ENCODE data around the gene AMD1.
"Not testable (repeated sequence)": the region's sequence is repeated elsewhere in the genome, so short reads cannot be mapped to it uniquely, and the experiment has no call there.

AMD1 gene

DNA sequence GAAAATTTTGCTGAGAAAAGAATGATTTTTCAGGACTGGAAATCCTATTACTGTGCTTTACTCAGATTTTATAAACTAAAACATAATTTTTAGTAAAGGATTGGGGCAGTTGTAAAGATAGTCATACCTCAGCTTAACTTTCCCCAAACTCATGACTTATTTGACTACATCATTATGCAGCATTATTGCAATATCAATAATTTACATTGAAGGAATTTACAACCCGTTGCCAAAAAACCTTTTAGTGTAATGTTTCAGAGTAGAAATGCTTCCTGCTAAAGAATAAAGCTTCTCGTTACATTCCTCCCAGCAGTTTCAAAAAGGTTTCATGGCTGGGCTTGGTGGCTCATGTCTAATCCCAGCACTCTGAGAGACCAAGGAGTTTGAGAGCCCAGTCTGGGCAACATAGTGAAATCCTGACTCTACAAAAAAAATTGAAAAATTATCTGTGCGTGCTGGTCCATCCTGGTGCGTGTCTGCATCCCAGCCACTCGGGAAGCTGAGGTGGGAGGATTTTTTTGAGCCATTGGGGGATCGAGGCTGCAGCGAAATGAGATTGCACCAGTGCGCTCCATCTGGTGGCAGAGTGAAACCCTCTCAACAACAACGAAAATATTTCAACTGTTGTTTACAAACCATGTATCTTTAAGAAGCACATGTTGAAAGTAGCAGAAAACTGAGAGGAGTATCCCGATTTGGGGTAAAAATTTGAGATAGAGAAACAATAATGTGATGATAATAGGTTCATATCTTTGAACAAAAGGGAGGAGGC lies 4.4 kb downstream of the AMD1 start:
- DNase-seq = no peak

GRCh38 chr6:110880651-110881050 lies 6.1 kb downstream of the AMD1 start:
- DNase-seq = no peak

DNA sequence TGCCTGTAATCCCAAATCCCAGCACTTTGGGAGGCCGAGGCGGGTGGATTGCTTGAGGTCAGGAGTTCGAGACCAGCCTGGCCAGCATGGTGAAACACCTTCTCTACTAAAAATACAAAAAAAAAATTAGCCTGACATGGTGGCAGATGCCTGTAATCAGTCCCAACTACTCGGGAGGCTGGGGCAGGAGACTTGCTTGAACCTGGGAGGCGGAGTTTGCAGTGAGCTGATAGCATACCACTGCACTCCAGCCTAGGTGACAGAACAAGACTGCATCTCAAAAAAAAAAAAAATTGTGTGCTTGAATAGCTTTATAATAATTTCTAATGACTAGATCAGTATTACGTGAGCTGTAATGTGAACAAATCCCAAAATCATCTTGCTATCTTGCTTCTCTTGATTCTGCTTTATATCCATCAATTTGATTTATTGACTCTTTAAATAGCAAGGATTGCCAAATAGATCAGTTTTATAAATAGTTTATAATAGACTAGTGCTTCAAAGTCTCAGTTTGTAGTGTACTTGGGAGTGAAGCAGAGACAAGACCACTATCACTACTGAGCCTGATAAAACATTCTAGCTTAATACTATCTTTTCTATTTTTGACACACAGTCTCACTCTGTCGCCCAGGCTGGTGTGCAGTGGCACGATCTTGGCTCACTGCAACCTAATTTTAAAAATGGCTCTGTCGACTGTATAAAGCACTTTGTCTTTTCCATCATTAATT lies 7.1 kb downstream of the AMD1 start:
- DNase-seq = no peak

- DNase-seq = no peak
These were observed 7.7 kb downstream of the AMD1 start for GRCh38 chr6:110882274-110882619.

DNA sequence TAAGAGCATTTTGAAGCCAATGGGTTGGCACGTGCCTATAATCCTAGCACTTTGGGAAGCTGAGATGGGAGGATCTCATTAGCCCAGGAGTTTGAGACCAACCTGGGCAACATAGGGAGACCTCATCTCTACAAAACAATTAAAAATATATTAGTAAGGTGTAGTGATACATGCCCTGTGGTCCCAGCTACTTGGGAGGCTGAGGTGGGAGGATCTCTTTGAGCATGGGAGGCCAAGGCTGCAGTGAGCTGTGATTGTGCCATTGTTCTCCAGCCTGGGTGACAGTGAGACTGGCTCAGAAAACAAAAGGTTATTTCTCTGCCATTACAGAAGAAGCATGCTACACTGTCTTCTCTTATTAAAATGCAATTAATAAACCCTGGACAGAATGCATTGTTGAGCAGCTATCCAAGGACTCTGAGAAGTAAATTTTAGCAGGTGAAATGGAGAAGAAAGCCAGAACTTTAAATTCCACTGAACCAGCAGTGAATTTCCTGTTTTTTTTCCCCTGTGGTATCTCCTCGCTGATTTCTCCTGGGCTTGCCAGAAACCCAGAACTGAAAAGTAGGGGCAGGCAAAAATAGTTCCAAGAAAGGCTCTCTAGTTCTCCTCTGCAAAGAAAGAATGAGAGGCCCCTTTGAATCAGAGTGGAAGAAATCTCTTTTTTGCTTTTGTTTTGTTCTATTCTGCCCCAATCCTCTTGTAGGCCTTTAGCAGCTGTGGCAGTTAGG lies 8.4 kb downstream of the AMD1 start:
- DNase-seq = no peak

- no peak for DNase-seq
These were observed 9.7 kb downstream of the AMD1 start for GRCh38 chr6:110884321-110884720.

- no peak for DNase-seq
These were observed 10.9 kb downstream of the AMD1 start for GRCh38 chr6:110885526-110885925.

DNA sequence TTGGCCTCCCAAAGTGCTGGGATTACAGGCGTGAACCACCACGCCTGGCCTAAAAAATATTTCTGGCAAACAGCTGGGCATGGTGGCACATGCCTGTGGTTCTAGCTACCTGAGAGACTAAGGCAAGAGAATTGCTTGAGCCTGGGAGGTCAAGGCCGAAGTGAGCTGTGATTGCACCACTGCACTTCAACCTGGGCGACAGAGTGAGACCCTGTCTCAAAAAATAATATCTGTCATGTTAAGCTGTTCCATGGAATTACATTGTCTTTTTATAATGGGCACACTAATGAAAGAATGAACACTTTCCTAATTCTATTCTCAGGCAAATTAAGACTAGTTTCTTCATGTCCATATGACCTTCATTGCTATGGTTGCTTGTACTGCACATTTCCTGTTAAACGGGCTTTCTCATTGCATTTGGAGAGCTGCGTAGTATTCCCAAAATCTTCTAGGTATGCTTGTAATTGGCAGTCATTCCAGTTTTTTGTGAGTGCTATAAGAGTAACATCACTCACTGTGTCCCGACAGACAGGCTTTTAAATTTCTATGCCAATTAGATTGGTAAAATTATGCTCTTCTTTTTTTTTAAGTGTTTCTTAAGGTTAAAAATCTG lies 12.1 kb downstream of the AMD1 start:
- DNase-seq = no peak

DNA sequence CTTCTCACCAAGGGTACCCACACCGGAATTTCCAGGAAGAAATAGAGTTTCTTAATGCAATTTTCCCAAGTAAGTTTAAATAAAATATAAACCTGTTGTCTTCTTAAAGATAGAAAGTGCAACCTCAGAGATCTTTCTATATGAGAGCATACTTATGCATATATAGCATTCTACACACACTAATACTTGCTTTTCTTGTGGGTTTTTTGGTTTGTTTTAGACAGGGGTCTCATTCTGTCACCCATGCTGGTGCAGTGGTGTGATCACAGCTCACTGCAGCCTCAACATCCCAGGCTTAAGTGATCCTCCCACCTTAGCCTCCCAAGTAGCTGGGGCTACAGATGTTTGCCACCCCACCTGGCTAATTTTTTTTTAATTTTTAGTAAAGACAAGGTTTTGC lies 15.7 kb downstream of the AMD1 start:
- no peak for DNase-seq

DNA sequence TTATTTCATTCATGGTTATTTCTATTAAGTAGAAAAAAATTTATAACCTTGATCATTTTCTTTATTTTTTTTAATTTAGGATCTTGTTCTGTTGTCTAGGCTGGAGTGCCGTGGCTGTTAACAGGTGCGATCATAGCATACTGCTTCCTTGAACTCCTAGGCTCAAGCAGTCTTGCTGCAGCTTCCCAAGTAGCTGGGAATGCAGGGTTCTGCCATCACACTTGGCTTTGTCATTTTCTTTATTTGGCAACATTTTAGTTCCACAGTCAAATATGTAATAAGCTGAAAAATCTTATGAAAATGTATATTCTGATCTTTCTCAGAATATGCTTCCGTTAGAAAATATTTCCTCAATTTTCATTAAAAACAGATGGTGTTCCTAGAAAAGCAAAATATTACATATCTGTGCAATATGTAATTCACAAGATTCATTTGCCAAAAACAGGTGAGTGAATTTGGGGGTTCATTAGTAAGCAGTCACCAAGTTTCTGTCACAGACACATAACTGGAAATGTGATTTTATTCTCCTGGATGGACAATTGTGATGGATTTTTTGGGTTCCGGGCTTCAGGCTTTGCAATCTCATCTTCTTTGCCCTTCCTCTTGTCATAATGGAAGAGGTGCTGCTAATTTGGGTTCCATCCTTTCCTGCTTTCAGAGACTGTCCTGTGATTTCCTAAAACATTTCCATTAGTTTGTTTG lies 21.5 kb downstream of the AMD1 start:
- no peak for DNase-seq

- no peak for DNase-seq
These were observed 22.8 kb downstream of the AMD1 start for GRCh38 chr6:110897433-110897832.

DNA sequence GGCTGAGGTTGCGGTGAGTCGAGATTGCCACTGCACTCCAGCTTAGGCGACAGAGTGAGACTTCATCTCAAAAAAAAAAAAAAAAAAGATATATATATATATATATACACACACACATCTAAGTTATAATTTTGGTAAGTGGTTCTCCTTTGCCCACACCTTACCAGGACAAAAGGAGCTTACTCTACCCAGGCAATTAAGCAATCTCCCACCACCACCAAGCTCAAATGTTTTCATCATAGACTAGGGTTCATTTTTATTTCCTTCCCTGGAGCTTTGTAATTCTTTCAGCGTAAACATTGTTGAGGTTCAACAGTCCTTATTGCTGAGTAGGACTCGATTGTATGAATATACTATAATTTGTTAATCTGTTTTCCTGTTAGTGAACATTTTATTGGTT lies 23.5 kb downstream of the AMD1 start:
- DNase-seq = no peak

DNA sequence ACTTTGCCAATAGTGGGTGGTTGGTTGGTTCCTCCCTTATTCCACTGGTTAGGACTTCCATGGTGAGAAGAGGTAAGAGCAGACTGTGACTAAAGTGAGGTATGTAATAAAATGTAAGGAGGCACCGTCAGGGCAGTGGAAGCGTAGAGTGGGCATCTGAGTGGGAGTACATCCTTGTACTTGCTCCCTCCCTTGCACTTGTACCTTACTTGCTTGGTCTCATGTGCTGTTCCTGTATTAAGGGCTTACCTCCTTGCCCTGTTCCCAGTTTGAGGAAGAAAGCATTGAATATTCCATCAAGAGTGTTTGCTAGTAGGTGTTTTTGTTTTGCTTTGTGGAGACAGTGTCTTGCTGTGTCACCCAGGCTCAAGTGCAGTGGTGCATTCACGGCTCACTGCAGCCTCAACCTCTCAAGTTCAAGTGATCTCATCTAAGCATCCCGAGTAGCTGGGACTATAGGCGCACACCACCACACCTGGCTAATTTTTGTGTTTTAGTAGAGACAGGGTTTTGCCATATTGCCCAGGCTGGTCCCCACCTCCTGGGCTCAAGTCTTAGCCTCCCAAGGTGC lies 25.5 kb downstream of the AMD1 start:
- DNase-seq = no peak

DNA sequence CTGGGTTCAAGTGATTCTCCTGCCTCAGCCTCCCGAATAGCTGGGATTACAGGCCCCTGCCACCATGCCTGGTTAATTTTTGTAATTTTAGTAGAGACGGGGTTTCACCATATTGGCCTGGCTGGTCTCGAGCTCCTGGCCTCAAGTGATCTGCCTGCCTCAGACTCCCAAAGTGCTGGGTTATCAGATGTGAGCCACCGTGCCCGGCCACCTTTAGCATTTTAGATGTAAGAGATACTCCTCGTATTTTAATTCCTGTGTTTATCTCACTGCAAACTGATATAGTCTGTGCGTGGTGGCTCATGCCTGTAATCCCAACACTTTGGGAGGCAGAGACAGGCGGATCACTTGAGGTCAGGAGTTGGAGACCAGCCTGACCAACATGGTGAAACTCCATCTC lies 27.0 kb downstream of the AMD1 start:
- not testable (repeated sequence) for DNase-seq

DNA sequence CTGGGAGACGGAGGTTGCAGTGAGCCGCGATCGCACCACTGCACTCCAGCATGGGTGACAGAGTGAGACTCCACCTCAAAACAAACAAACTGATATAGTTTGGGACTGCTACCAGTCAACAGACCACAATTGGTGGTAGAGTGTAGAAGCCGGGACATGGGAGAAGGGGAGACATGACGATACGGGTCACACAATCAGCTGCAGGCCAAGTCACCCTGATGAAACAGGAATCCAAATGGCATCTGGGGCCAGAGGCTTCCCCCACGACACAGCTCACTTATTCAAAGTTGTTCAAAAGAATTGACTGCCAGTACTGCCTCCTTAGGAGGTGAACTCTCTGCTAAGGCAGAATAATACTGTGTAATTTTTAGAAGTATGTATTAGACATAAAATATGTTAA lies 27.5 kb downstream of the AMD1 start:
- no peak for DNase-seq

- DNase-seq = not testable (repeated sequence)
These were observed 31.7 kb downstream of the AMD1 start for GRCh38 chr6:110906273-110906672.

DNA sequence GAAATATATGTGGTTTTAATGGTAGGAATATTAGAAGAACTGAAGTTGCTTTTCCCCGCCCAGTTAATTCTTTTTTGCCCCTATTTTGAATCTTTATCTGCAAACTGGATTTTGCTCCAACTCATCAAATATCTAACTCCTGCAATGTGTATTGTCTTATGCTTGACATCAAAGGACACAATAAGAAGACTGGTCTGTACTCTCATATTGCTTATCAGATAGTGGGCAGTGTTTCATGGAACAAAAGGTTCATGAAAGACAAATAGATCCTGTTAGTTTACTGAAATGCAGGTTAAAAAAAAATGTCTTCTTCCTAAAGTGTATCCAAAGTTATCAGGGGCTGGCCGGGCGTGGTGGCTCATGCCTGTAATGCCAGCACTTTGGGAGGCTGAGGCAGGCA lies 56.2 kb downstream of the AMD1 start:
- no peak for DNase-seq

DNA sequence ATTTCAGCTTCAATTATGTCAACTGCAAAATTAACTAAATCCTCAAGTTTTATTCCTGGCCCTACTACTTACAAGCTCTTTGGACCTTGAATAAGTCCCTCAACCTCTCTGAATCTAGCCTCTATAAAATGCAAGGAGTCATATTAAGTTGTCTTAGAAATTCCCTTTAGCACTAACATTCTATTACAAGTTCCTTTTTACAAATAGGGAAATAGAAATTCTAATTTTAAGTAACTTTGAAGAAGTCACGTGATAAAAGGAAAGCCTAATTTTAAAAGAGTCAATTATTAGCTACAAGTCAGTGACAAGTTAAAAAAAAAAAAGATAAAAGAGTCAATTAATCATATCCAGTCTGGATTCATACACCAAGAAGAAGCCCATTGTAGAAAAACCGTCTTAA lies 59.3 kb downstream of the AMD1 start:
- DNase-seq = no peak

GRCh38 chr6:110934381-110934898 lies 59.9 kb downstream of the AMD1 start:
- DNase-seq = no peak

GRCh38 chr6:110935171-110935570 lies 60.6 kb downstream of the AMD1 start:
- no peak for DNase-seq

GRCh38 chr6:110938171-110938570 lies 63.6 kb downstream of the AMD1 start:
- no peak for DNase-seq

Measured in left hindlimb (tissue), 1 donor.